Nephron (organoid): ENCODE measurements around the gene KCNT1.
A peak's percentile ranks its signal among the peaks of the same experiment; 100 is the strongest.

Source experiments
- H3K27ac Mint-ChIP-seq, 3 experiments: 2 replicates each; pipeline ENCODE4 v1.8.0; 2020; ENCODE audit warnings: mixed read lengths in 3 of 3, mild to moderate bottlenecking in 2 of 3, moderate library complexity in 1 of 3
- H3K27me3 Mint-ChIP-seq: 2 replicates; pipeline ENCODE4 v1.8.0; 2021; ENCODE audit warnings: low read depth, mild to moderate bottlenecking, moderate library complexity, mixed read lengths
- H3K36me3 Mint-ChIP-seq: 2 replicates; pipeline ENCODE4 v1.8.0; 2020; ENCODE audit warnings: low read depth, mixed read lengths
- H3K4me1 Mint-ChIP-seq: 2 replicates; pipeline ENCODE4 v1.8.0; 2020; ENCODE audit warnings: mixed read lengths
- H3K4me3 Mint-ChIP-seq, 3 experiments: 2 replicates each; pipeline ENCODE4 v1.8.0; 2020; ENCODE audit warnings: mild to moderate bottlenecking in 3 of 3, mixed read lengths in 3 of 3, moderate library complexity in 2 of 3
- H3K9me3 Mint-ChIP-seq: 2 replicates; pipeline ENCODE4 v1.8.0; 2020; ENCODE audit warnings: mixed read lengths
- CTCF ChIP-seq, 3 experiments: fragments of 200-600 bp; sonication (generic); IDR thresholded peaks; one replicate each; pipeline ENCODE4 v1.5.0; 2021; ENCODE audit warnings: antibody characterized with exemption in 3 of 3; ENCODE audit not compliant: unreplicated experiment in 3 of 3

KCNT1 gene

GRCh38 chr9:135794057-135794335 lies 92.0 kb downstream of the KCNT1 start:
- no peak overlapping the region for H3K27ac Mint-ChIP-seq
- H3K9me3 Mint-ChIP-seq: no peaks in the 10 kb centered on the region
- H3K27me3 Mint-ChIP-seq: peaks cover 3% of the 10 kb centered on the region
- no peaks in the 10 kb centered on the region for H3K4me1 Mint-ChIP-seq
- no peaks in the 10 kb centered on the region for H3K36me3 Mint-ChIP-seq
- TF ChIP-seq CTCF (IDR thresholded peaks at IDR 0.05; ENCODE audit: unreplicated experiment in 3 of 3): no peak
- H3K4me3 Mint-ChIP-seq: no peak overlapping the region

GRCh38 chr9:135794361-135794885 lies 92.4 kb downstream of the KCNT1 start:
- H3K4me1 Mint-ChIP-seq: no peaks in the 10 kb centered on the region
- H3K27ac Mint-ChIP-seq: no peak overlapping the region
- no peaks in the 10 kb centered on the region for H3K36me3 Mint-ChIP-seq
- no peaks in the 10 kb centered on the region for H3K9me3 Mint-ChIP-seq
- peaks cover 3% of the 10 kb centered on the region for H3K27me3 Mint-ChIP-seq
- no peak overlapping the region for H3K4me3 Mint-ChIP-seq
- TF ChIP-seq CTCF (IDR thresholded peaks at IDR 0.05; ENCODE audit: unreplicated experiment in 3 of 3): no peak

- Mint-ChIP-seq H3K4me1 (no peaks in the 10 kb centered on the region), H3K27me3 (peaks cover 3% of the 10 kb centered on the region), H3K9me3 (no peaks in the 10 kb centered on the region), H3K36me3 (no peaks in the 10 kb centered on the region), H3K4me3 (no peak overlapping the region), H3K27ac (no peak overlapping the region)
- TF ChIP-seq CTCF (IDR thresholded peaks at IDR 0.05; ENCODE audit: unreplicated experiment in 3 of 3): no peak
These were observed 93.4 kb downstream of the KCNT1 start for GRCh38 chr9:135795391-135795790.

GRCh38 chr9:135796784-135797485 lies 95.0 kb downstream of the KCNT1 start:
- Mint-ChIP-seq H3K27ac (no peak overlapping the region), H3K9me3 (no peaks in the 10 kb centered on the region), H3K36me3 (no peaks in the 10 kb centered on the region), H3K4me1 (no peaks in the 10 kb centered on the region), H3K4me3 (no peak overlapping the region), H3K27me3 (peaks cover 2% of the 10 kb centered on the region)
- TF ChIP-seq CTCF (IDR thresholded peaks at IDR 0.05; ENCODE audit: unreplicated experiment in 3 of 3): no peak

- Mint-ChIP-seq H3K9me3 (no peaks in the 10 kb centered on the region), H3K27me3 (no peaks in the 10 kb centered on the region), H3K27ac (no peak overlapping the region), H3K4me3 (no peak overlapping the region), H3K4me1 (no peaks in the 10 kb centered on the region), H3K36me3 (no peaks in the 10 kb centered on the region)
- TF ChIP-seq CTCF (IDR thresholded peaks at IDR 0.05; ENCODE audit: unreplicated experiment in 3 of 3): peak; percentile 30 to 51 (median 32)
These were observed 95.7 kb downstream of the KCNT1 start for GRCh38 chr9:135797507-135798262.

- H3K9me3 Mint-ChIP-seq: no peaks in the 10 kb centered on the region
These were observed 96.2 kb downstream of the KCNT1 start for GRCh38 chr9:135798263-135798585.

More at GRCh38 chr9:135798263-135798585, 96.2 kb downstream of the KCNT1 start:
- H3K4me3 Mint-ChIP-seq: no peak overlapping the region
- no peaks in the 10 kb centered on the region for H3K36me3 Mint-ChIP-seq
- H3K4me1 Mint-ChIP-seq: no peaks in the 10 kb centered on the region
- H3K27ac Mint-ChIP-seq: no peak overlapping the region
- TF ChIP-seq CTCF (IDR thresholded peaks at IDR 0.05; ENCODE audit: unreplicated experiment in 3 of 3): no peak
- H3K27me3 Mint-ChIP-seq: no peaks in the 10 kb centered on the region
